C4-2B (cell line): ENCODE results near the gene PEAR1.

Experiments
- H3K27ac ChIP-seq: fragments of 450-650 bp; 2 replicates; pipeline ENCODE4 v1.5.1; 2017
- ZFX ChIP-seq: fragments of 450-650 bp; IDR thresholded peaks from 2 replicates; pipeline ENCODE4 v1.6.1; 2017
- TF ChIP-seq, protein P1 (sequence below): fragments of 450-650 bp; conservative IDR thresholded peaks from 2 replicates; pipeline ENCODE4 v1.5.1; 2017; ENCODE audit warnings: mild to moderate bottlenecking

The PEAR1 gene

DNA sequence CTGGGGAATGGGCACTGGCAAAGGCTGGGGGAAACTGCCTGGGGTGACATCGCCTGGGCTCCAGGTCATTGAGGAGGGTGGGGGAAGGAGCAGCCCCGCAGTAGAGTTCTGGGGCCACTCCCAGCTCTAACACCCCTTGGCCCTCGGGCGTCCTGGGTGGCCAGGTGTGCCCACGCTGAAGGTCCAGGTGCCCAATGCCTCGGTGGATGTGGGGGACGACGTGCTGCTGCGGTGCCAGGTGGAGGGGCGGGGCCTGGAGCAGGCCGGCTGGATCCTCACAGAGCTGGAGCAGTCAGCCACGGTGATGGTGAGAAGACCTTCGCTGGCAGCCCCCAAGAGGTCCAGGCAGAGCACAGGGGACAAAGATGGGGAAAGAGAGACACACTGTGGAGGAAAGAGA, 25.2 kb upstream of the PEAR1 start:
- no peak overlapping the region for H3K27ac ChIP-seq
- TF ChIP-seq, protein P1, sequence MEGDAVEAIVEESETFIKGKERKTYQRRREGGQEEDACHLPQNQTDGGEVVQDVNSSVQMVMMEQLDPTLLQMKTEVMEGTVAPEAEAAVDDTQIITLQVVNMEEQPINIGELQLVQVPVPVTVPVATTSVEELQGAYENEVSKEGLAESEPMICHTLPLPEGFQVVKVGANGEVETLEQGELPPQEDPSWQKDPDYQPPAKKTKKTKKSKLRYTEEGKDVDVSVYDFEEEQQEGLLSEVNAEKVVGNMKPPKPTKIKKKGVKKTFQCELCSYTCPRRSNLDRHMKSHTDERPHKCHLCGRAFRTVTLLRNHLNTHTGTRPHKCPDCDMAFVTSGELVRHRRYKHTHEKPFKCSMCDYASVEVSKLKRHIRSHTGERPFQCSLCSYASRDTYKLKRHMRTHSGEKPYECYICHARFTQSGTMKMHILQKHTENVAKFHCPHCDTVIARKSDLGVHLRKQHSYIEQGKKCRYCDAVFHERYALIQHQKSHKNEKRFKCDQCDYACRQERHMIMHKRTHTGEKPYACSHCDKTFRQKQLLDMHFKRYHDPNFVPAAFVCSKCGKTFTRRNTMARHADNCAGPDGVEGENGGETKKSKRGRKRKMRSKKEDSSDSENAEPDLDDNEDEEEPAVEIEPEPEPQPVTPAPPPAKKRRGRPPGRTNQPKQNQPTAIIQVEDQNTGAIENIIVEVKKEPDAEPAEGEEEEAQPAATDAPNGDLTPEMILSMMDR = no peak
- no peak for TF ChIP-seq ZFX

DNA sequence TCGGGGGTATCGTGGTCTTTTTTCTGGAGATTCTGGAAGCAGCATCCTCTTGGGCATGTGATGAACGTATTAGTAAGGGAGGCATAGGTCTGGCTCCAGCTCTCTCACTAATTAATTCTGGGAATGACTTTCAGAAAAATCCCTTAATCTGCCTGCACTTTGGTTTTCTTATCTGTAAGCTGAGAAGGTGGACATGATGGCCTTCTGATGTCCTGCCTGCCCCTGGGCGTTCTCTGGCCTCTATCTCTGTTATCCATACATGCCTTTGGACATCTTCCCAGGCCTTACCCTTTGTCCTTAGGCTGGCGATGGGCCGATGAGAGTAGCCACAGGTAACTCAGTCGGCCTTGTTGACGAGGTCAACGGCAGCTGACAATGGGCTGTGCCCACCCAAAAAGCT, 24.1 kb upstream of the PEAR1 start:
- no peak for TF ChIP-seq ZFX
- TF ChIP-seq, protein P1 = no peak
- no peak overlapping the region for H3K27ac ChIP-seq

DNA sequence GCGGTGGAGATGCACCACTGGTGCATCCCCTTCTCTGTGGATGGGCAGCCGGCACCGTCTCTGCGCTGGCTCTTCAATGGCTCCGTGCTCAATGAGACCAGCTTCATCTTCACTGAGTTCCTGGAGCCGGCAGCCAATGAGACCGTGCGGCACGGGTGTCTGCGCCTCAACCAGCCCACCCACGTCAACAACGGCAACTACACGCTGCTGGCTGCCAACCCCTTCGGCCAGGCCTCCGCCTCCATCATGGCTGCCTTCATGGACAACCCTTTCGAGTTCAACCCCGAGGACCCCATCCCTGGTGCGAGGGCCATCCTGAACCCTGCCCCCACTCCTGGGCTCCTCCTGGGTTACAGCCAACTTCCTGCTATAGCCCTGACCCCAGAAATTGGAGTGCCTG, 19.9 kb upstream of the PEAR1 start:
- no peak overlapping the region for H3K27ac ChIP-seq
- TF ChIP-seq ZFX = no peak
- TF ChIP-seq, protein P1 = no peak

DNA sequence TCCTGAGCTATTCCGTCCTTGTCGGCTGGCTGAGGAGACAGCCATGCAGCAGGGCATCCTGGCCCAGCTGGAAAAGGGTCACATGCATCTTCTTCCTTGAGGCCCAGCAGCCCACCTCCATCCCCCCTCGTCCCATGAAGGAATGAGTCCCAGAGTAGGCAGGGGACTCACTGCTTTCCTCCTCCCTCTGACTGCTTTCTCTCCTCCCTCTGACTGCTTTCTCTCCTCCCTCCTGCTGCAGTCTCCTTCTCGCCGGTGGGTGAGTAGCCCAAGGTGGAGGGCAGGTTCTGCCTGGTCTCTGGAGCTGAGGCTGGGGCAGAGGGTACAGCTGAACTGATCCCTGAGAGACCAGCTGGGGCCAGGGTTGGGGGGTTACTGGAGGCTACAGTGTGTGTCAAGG, 19.4 kb upstream of the PEAR1 start:
- no peak overlapping the region for H3K27ac ChIP-seq
- TF ChIP-seq ZFX = no peak
- TF ChIP-seq, protein P1 = no peak

DNA sequence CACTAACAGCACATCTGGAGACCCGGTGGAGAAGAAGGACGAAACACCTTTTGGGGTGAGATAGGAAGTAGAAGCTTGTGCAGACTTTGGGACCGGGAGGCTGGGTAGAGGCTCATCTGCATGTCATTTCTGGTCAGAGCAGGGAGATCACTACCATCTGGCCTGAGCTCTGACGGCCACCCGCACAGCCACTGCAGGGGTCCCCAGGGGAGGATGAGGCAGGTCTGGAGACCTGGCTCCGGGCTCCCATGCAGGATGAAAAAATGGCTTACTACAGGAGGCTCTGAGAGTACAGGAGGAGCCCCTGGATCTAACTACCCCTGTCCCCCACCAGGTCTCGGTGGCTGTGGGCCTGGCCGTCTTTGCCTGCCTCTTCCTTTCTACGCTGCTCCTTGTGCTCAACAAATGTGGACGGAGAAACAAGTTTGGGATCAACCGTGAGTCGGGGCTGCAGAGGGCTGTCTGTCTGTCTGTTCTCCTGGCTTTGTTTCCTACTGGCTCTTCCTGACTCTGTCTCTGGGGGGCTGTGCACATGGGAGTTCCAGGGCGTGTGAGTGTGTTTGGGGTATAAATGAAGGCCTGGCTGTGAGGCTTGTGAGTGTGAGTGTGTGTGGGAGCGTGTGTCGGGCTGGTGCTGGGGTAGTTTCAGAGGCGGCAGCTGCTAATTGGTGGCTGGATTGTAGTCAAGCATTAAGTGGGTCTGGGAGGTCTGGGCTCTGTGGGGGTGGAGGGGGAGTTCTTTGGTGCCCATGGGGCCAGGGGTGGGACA, 18.8 kb upstream of the PEAR1 start:
- TF ChIP-seq, protein P1 = no peak
- TF ChIP-seq ZFX = no peak
- no peak overlapping the region for H3K27ac ChIP-seq

DNA sequence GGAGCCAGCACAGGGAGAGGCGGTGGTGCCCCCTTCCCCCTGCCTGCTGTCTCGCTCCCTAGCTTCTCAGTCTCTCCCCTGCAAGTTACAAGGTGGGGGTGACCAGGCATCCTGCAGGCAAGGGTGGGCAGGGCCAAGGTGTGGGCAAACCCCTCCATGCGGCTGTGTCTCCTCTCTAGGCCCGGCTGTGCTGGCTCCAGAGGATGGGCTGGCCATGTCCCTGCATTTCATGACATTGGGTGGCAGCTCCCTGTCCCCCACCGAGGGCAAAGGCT, 18.2 kb upstream of the PEAR1 start:
- no peak overlapping the region for H3K27ac ChIP-seq
- TF ChIP-seq ZFX = no peak
- TF ChIP-seq, protein P1 = no peak

DNA sequence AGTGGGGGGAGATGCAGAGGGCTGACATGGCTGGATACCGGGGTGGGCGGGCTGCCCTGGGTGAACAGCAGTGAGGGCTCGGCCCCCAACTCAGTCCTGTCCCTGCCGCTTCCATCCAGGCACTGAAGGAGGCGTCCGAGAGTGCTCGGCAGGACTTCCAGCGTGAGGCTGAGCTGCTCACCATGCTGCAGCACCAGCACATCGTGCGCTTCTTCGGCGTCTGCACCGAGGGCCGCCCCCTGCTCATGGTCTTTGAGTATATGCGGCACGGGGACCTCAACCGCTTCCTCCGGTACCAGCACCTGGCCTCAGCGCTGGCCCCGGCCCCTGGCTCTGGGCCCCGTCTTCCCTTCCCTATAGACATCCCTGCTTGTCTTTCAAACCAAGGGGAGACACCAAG, 17.2 kb upstream of the PEAR1 start:
- no peak overlapping the region for H3K27ac ChIP-seq
- TF ChIP-seq ZFX = no peak
- TF ChIP-seq, protein P1 = no peak
